NT2/D1 (cell line): ENCODE data around the gene STK35.

Experiments
- YY1 ChIP-seq: IDR thresholded peaks from 2 replicates; pipeline ENCODE4 v1.6.1; 2011; ENCODE audit not compliant: insufficient read length, insufficient read depth
- ZNF274 ChIP-seq: IDR thresholded peaks from 2 replicates; pipeline ENCODE4 v1.6.1; 2011; ENCODE audit warnings: mild to moderate bottlenecking, low read depth, low read length

- no peak for TF ChIP-seq ZNF274
- TF ChIP-seq YY1: no peak
These were observed 31.9 kb downstream of the STK35 start for GRCh38 chr20:2133318-2134183.
